ENCODE measurements around the gene PALM.
A peak's percentile ranks its signal among the peaks of the same experiment; 100 is the strongest.
"Not testable (repeated sequence)": the region's sequence is repeated elsewhere in the genome, so short reads cannot be mapped to it uniquely, and the experiment has no call there.

The PALM gene

DNA sequence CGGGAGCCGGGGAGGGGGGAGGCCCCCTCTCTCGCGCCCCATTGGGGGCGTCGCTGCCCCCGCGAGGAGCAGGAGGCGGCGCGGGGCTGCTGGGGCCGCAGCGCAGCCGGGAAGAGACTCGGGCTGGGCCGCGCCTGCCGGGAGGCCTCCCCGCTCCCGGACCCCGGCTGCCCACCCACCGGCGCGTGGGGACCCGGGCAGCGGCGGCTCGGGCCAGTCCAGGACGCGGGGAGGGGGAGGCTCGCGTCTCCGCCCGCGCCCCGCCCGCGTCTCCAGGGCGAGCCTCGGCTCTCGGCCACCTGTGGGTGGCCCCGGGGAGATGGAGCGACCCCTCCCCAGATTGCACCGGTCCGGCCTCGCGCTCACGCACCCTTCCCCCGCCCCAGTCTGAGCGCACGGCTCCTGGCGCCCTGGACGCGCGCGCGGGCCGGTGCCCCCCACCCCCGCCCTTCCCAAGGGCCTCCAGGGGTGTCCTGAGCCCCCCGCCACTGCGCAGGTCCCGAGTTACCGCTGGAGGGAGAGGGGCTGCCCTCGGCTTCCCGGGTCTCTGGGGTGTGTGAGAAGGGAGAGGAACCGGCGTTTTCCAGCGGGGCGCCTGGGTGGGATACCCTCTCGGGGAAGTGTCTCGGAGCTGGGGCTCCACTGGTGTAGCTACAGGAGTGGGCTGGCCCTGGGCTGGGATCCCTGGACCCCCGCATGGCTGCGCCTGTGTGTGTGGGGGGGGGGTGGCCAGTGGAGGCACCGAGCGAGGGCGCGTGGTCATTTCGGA lies 645 bp downstream of the PALM start:
- no peak for DNase-seq

DNA sequence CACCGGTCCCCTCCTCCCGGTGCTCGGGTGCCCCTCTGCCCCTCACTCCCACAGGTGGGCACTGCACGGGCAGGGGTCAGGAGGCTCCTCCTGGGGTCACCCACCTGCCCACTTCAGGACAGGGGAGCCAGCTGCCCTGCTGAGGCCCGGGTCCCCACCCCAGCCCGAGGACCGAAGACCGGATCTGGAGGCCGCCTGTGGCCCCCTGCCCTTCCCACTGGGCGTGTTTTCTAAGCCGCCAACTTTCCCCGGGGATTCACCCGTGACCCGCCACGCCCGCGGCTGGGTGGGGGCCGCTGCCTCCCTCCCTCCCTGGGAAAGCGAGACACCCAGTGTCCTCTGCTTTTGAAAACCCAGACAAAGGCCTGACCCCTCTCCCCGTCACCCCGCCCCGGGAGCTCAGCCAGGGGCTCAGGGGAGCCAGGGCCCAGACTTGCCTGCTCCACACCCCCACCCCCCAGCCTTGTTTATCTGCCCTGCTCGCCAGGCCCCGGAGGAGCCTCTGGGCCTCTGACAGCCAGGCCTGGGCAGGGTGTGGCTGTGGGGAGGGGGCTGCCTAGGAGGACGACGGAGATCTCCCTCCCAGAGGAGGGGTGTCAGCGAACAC lies 1.3 kb downstream of the PALM start:
- no peak for DNase-seq

DNA sequence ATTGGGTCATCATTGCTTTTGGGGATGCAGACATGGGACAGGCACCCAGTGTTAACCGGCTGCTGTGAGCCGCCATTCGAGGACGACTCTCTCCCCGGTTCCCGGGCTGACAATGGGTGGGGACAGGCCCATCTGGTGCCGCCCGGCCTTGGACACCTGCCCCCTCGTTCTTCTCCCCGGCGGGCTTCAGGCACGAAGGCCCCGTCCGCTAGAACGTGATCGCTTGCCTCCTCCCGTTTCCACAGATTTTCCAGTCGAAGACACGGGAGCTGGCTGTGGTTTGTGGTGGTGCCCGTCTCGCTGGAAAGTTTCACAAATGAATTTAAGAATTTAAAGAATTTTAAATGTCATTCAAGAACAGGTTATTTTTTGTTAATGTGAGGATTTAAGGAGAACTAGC lies 2.0 kb downstream of the PALM start:
- DNase-seq = no peak

- DNase-seq = no peak
Measured at GRCh38 chr19:711254-711653, 2.5 kb downstream of the PALM start.

DNA sequence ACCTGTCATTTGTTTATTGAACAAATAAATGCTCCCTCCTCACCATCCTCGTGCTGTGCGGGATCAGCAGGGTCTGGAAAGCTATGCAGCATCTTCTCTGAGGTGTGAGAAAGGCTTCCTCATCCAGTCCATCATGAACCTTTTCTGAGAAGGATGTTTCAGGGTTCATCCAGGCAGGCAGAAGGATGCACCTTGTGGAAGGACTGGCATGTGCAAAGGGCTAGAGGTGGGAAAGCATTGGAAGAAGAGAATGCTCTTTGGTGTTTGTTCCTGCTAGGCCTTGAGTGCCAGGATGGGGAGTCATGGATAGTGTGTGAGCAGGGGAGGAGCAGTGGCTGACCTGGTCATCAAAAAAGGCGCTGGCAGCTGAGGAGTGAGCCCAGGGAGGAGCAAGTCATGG lies 6.6 kb downstream of the PALM start:
- no peak for DNase-seq

DNA sequence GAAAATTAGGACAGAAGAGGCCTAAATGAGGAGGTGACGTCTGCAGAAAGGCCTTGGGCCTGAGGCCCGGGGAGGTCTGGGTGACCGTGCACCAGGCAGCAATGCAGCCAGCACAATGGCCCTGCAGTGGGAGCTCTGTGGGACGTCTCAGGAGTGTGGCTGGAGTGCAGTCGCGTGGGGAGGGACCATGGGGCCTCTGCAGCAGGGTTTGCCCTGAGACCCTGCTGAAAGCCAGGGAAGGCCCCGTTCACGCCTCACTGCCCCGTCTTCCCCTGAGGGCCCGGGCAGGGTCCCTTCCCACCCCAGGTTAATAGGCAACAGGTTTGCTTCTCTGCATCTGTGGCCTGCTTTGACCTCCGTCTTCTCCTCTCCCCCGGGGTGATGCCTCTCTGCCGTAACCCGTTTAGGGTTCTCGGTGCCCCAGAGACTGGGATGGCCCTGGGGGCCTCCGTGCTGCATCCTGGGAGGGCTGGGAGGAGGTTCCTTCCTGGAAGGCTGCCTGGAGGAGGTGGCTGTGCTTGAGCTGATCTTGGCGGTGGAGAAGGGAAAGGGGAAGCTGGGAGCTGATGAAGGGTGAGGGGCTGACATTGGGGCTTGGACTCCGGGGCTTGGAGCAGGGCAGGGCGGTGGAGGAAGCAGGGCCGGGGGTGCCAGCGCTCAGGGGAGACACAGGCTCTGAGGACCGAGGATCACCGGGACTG lies 9.7 kb downstream of the PALM start:
- no peak for DNase-seq

GRCh38 chr19:718991-719512 lies 10.3 kb downstream of the PALM start:
- DNase-seq = no peak

GRCh38 chr19:719636-720344 lies 11.1 kb downstream of the PALM start:
- DNase-seq = peak; percentile 18

DNA sequence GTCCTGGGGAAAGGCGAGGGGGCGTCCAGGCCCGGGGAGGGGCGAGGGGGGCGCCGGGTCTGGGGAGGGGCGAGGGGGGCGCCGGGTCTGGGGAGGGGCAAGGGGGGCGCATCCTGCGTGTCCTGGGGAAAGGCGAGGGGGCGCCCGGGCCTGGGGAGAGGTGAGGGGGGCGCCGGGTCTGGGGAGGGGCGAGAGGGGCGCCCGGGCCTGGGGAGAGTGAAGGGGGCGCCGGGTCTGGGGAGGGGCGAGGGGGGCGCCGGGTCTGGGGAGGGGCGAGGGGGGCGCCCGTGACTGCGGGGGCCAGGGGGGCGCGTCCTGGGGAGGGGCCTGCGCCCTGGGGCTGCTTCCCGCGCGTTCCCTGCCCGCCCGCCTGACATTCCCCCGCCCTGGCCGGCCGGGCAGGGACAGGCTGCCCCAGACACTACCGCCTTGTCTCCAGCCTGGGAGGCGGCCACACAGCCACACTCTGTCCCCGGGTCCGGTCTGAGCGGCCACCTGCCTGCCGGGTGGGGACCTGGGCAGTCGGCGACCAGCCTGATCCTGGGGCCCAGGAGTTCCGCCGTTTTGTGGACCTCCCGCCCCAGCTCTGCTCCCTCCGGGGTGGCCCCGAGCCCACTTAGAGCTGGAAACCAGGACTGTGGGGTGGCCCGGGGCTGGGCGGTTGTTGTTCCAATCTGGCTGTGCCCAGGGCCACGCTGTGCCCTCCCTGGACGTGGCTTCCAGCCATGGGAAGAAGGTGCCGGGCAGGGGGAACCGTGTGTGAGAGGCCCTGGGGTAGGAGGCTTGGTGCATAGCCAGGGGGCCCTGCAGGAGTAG lies 11.8 kb downstream of the PALM start:
- DNase-seq = no peak

- no peak for DNase-seq
Measured at GRCh38 chr19:722553-723101, 13.9 kb downstream of the PALM start.

DNA sequence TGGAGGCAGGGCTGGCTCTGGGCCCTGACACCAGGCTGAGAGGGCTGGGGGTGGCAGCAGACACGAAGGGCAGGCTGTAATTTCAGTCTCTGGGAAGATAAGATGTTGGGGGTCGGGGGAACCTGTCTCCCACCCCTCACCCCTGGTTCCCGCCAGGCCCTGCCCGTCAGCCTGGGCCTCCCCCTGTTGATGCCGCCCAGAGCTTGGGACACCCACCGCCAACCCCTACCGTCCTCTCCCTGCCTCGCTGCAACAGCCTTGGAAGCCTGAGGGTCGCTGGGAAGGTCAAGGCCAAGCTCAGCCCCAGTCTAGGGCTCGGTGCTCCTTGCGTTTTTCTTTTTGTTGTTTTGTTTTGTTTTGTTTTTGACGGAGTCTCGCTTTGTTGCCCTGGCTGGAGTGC lies 14.5 kb downstream of the PALM start:
- no peak for DNase-seq

DNA sequence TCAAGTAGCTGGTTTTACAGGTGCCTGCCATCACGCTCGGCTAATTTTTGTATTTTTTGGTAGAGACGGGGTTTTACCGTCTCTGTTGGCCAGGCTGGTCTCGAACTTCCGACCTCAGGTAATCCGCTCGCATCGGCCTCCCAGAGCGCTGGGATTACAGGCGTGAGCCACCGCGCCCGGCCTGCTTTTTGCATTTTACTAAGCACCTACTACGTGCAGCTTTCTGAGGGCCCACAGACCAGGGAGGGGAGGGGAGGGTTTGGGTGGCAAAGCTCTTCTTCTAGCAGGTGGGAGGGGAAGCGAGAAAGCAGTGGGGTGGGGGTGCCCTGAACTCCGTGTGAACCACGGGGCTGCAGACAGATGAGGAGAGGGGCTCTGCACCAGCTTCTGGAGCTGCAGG lies 15.0 kb downstream of the PALM start:
- no peak for DNase-seq

GRCh38 chr19:725461-726089 lies 16.8 kb downstream of the PALM start:
- no peak for DNase-seq

- DNase-seq = no peak
Measured at GRCh38 chr19:726993-727956, 18.5 kb downstream of the PALM start.

DNA sequence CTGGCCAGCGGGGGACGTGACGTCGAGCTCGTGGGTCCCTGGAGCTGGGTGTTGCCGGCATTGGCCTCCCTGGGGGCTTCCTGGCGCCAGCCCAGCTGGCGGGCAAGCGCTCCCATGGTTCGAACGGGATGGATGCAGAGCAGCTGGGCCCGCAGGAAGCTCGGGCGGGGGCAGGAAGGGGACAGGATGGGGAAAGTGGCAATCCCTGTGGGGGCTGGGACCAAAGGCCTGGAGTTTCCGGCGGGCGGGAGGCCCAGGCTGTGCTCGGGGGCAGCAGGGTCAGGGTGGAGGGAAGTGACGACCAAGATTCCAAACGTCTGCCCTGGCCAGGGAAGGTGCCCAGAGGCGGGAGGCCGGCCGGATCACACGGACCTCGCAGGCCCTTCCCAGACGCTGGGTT lies 19.3 kb downstream of the PALM start:
- DNase-seq = no peak

- DNase-seq = not testable (repeated sequence)
Measured at GRCh38 chr19:729564-729963, 20.8 kb downstream of the PALM start.

- DNase-seq = no peak
Measured at GRCh38 chr19:729965-730668, 21.4 kb downstream of the PALM start.

DNA sequence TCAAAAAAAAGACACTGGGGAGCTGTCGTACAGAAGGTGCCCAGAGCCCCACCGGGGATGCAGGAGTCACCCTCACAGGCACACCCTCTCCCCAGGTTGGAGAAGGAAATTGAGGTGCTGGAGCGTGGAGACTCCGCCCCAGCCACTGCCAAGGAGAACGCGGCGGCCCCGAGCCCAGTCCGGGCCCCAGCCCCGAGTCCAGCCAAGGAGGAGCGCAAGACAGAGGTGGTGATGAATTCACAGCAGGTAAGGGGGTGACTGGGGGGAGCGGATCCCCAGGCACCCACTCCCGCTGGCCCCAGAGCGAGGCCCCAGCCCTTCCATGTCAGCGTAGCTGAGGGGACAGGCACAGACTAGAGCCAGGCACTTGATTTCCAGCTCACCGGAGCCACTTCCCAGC lies 22.3 kb downstream of the PALM start:
- no peak for DNase-seq

All from stimulated activated CD4-positive, alpha-beta T cell treated with anti-CD3 and anti-CD28 coated beads, Interleukin-15, amount 100 ng/mL, for 24 hours (primary cell).